ENCODE data around the gene AP1M2.

GRCh38 chr19:10582091-10582490 lies 5.0 kb downstream of the AP1M2 start:
- TF ChIP-seq CTCF (IDR thresholded peaks at IDR 0.05; ENCODE audit: poor library complexity), result no peak
- no peak for TF ChIP-seq EZH2phosphoT487 (IDR thresholded peaks at IDR 0.05; ENCODE audit: low read depth, severe bottlenecking, unreplicated experiment)
- TF ChIP-seq EZH2 (IDR thresholded peaks at IDR 0.05; ENCODE audit: borderline replicate concordance), result no peak

Measured in hepatocyte (in vitro differentiated cells).